Activated CD4-positive, alpha-beta T cell treated with anti-CD3 and anti-CD28 coated beads for 36 hours (primary cell): ENCODE data around the gene PRPS1L1. TPM values are rescaled to one million over a fixed set of nuclear protein-coding genes. Genes with fewer than 3 reads are reported as not detected.

Experiments used
- ATAC-seq: fragments of 200-7000 bp; cut with Tn5 transposase; one replicate; pipeline ENCODE4 v1.10.0; 2021; ENCODE audit warnings: mild to moderate bottlenecking, moderate library complexity
- CTCF ChIA-PET: fragments of 350-600 bp; sonication (Branson Sonifier 250); formaldehyde crosslinking; loops from one replicate; lab custom pipeline; 2021; ENCODE audit warnings: antibody characterized with exemption; lab: Charles Lee
- POLR2A ChIA-PET: fragments of 350-600 bp; sonication (Branson Sonifier 250); formaldehyde crosslinking; loops from one replicate; lab custom pipeline; 2021; ENCODE audit warnings: antibody characterized with exemption, inconsistent platforms; lab: Charles Lee
- DNase-seq: peaks from one replicate; pipeline ENCODE4 v3.0.0-alpha.2; 2020
- H3K27ac Mint-ChIP-seq: one replicate; pipeline ENCODE4 v1.8.0; 2021; ENCODE audit warnings: mixed read lengths
- H3K27me3 Mint-ChIP-seq: one replicate; pipeline ENCODE4 v1.8.0; 2021; ENCODE audit warnings: mixed read lengths
- H3K36me3 Mint-ChIP-seq: one replicate; pipeline ENCODE4 v1.8.0; 2021; ENCODE audit warnings: low read depth, mixed read lengths
- H3K4me1 Mint-ChIP-seq: one replicate; pipeline ENCODE4 v1.8.0; 2021; ENCODE audit warnings: mixed read lengths
- H3K4me3 Mint-ChIP-seq: one replicate; pipeline ENCODE4 v1.8.0; 2021; ENCODE audit warnings: mild to moderate bottlenecking, moderate library complexity, mixed read lengths
- H3K9me3 Mint-ChIP-seq: one replicate; pipeline ENCODE4 v1.8.0; 2021; ENCODE audit warnings: low read depth, mixed read lengths
- intact Hi-C, 2 experiments: fragments of 100-400 bp; cut with DNase I in 1 of 2; cut with micrococcal nuclease in 1 of 2; formaldehyde crosslinking; loops; one replicate each; pipeline versions ENCODE4 v1.14.2 to v1.15.1; 2022 to 2024; cut with DNase I, micrococcal nuclease
- total RNA-seq, 2 experiments: library from RNA; stranded (reverse); gene quantifications; one replicate each; pipeline ENCODE4 v1.2.3, GENCODE V29; 2021

Gene PRPS1L1
- total RNA-seq: not detected

DNA sequence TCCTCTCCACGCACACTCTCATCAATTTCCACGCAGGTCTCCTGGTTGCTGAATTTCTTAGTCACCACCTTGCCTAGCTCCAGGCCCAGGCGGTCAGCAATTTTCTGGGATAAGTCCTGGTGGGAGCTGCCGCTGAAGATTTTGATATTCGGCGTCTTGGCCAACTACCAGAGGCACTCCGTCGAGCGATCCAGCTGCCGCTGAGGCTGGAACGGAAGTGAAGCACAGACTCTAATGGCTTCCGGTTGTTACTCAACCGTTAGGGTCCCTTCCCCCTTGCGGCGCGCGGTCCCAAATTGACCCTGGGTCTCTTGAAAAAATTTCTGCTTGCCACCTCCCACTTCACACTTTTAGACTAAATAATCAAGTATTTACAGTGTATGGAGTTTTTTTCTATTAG, at the start of gene PRPS1L1:
Gene PRPS1L1, minus strand, starts transcription at position 219 of the 400 bp plus-strand sequence.
- DNase-seq (no peak), ATAC-seq (no peak)
- intact Hi-C loops: no loop called here
- ChIA-PET CTCF (interaction anchor here (0.6 kb wide), 1 partner anchor 650 kb away, joined by 3 read pairs; no protein-coding TSS in a partner anchor), POLR2A (no interaction called here)
- Mint-ChIP-seq H3K36me3 (no peaks in the 10 kb centered on the region), H3K4me3 (no peak within 1 kb of the TSS), H3K4me1 (no peaks in the 10 kb centered on the region), H3K27me3 (no peaks in the 10 kb centered on the region), H3K9me3 (no peaks in the 10 kb centered on the region), H3K27ac (no peak within 1 kb of the TSS)

DNA sequence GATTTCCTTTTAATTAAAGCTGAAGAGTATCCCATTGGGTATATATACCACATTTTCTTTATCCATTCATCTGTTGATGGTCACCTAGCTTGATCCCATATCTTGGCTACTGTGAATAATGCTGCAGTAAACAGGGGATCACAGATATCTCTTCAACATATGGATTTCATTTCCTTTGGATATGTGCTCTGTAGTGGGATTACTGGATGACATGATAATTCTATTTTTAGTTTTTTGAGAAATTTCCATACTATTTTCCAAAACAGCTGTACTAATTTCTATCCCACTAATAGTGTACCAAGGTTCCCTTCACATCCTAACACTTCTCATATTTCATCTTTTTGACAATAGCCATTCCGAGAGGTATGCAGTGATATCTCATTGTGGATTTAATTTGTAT, 48.8 kb upstream of the PRPS1L1 start:
- intact Hi-C loops: no loop called here
- Mint-ChIP-seq H3K9me3 (peaks cover 6% of the 10 kb centered on the region), H3K27ac (no peak overlapping the region), H3K4me1 (no peaks in the 10 kb centered on the region), H3K27me3 (peaks cover 9% of the 10 kb centered on the region), H3K36me3 (peaks cover 5% of the 10 kb centered on the region), H3K4me3 (no peak overlapping the region)
- ATAC-seq (no peak), DNase-seq (no peak)
- POLR2A ChIA-PET: no interaction called here
- CTCF ChIA-PET: interaction anchor here (0.5 to 0.9 kb wide), 2 partner anchors 11 to 1718 kb away, joined by 3 to 5 read pairs; no protein-coding TSS in a partner anchor

DNA sequence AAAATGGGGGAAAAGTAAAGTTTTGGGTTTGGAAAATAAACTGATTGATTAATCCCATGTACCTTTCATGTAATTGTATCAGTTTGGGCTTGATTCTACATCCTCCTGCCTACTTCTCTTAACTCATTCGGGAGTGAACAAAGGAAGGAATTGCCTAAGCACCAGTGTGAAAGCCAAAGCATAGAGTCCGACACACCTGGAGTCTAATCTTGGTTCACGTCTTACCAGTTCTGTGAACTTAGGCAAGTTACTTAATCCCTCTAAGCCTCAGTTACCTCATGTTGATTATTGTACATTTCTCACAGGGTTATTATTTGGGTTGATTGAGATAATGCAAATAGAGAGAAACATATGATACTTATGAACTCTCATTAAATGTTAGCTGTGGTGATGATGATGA, 41.1 kb upstream of the PRPS1L1 start:
- Mint-ChIP-seq H3K4me3 (no peak overlapping the region), H3K36me3 (no peaks in the 10 kb centered on the region), H3K9me3 (no peaks in the 10 kb centered on the region), H3K27me3 (no peaks in the 10 kb centered on the region), H3K27ac (no peak overlapping the region), H3K4me1 (no peaks in the 10 kb centered on the region)
- no peak for ATAC-seq
- DNase-seq: no peak
- ChIA-PET POLR2A (no interaction called here), CTCF (no interaction called here)
- intact Hi-C loops: no loop called here

DNA sequence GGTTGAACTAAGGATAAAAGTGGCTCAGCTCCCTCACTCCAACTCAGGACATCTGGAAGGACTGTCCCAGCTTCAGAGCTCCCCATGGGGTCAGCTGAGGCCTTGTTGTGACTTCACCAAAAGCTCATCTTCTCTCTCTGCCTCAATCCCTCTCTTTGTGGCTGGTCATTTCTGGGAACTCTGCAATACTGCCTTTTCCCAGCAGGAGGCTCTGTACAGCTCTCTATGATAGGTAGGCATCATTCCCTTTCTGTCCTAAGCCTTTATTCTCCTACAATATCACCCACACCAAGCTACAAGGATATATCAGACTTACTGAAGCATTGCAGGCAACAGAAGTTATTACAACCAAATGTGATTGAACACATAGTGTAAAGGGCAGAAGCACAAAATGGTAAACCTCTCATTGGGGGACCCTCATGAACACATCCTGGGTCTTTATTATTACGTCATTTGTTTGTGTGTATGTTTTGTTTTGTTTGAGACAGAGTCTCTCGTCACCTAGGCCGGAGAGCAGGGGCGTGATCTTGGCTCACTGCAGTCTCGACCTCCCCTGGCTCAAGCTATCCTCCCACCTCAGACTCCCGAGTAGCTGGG, 36.7 kb upstream of the PRPS1L1 start:
- H3K4me3 Mint-ChIP-seq: no peak overlapping the region
- DNase-seq (peak; percentile 39), ATAC-seq (no peak)
- no peaks in the 10 kb centered on the region for H3K4me1 Mint-ChIP-seq
- ChIA-PET CTCF (interaction anchor here (1.1 to 2.0 kb wide), 7 partner anchors 9 to 479 kb away, joined by 3 to 7 read pairs (median 5); no protein-coding TSS in a partner anchor), POLR2A (no interaction called here)
- H3K36me3 Mint-ChIP-seq: no peaks in the 10 kb centered on the region
- intact Hi-C loops: loop anchor here in 1 of 2 experiments (2.0 kb wide), 1 partner anchor 280 kb away; no protein-coding TSS in a partner anchor
- no peaks in the 10 kb centered on the region for H3K9me3 Mint-ChIP-seq
- H3K27ac Mint-ChIP-seq: no peak overlapping the region
- peaks cover 2% of the 10 kb centered on the region for H3K27me3 Mint-ChIP-seq

DNA sequence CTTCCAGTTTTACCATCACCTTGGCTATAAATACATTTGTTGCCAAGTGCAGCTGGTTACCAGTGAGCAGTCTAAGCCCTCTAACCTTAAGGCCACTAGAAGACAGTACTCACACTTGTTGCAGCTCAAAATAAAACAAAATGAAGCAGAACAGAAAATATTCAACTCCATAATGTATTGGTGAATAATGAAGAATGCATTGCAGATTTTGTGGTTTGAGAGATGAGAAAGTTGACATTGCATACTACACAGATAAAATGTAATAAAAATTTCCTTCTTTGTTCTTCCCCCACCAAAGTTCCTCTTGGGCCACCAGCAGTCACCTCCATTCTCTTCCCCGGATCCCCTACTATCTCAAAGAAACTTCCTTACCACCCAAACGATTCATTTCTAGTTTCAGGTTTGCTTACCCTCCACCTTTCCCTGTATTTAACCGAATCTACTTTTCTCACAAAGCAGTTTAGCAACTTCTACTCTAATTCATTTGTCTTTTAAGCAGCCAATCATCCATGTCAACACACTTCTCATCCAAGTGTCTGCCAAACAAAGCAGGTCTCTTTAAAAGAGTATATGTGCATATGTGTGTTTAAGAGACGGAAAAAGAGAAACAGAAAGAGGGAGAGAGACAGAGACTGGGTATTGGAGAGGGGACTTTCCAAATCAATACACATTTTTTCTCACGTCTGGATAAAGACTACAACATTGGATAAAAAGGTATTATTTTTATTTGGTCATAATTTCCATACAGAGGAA, 35.7 kb upstream of the PRPS1L1 start:
- intact Hi-C loops: no loop called here
- peaks cover 2% of the 10 kb centered on the region for H3K27me3 Mint-ChIP-seq
- ChIA-PET CTCF (interaction anchor here (1.1 to 2.0 kb wide), 3 partner anchors 14 to 293 kb away, joined by 3 to 7 read pairs (median 5); no protein-coding TSS in a partner anchor), POLR2A (no interaction called here)
- DNase-seq: no peak
- ATAC-seq: no peak
- H3K27ac Mint-ChIP-seq: no peak overlapping the region
- no peaks in the 10 kb centered on the region for H3K4me1 Mint-ChIP-seq
- no peaks in the 10 kb centered on the region for H3K36me3 Mint-ChIP-seq
- H3K9me3 Mint-ChIP-seq: no peaks in the 10 kb centered on the region
- no peak overlapping the region for H3K4me3 Mint-ChIP-seq

DNA sequence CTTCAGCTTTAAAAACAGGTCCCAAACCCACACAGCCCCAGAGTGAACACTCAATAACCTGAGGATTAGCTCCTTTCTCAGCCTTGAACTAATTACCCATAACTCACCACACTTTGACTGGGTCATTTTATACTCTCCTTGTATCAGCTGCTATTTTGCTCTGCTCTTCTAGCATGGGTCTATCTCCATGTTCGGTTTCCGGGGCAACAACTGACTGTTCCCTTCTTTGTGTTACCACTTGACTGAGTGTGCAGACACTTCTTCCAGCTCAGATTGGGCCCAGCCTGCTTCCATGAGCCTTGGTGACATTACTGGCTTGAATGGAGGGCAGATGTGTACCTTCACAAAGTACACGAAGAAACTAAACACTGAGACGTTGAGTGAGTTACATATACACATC, 31.5 kb upstream of the PRPS1L1 start:
- Mint-ChIP-seq H3K4me1 (no peaks in the 10 kb centered on the region), H3K9me3 (no peaks in the 10 kb centered on the region), H3K27me3 (peaks cover 9% of the 10 kb centered on the region), H3K4me3 (no peak overlapping the region), H3K27ac (no peak overlapping the region), H3K36me3 (no peaks in the 10 kb centered on the region)
- no peak for ATAC-seq
- intact Hi-C loops: no loop called here
- POLR2A ChIA-PET: no interaction called here
- CTCF ChIA-PET: interaction anchor here (0.6 to 2.0 kb wide), 3 partner anchors 9 to 89 kb away, joined by 3 to 6 read pairs (median 3); no protein-coding TSS in a partner anchor
- no peak for DNase-seq

DNA sequence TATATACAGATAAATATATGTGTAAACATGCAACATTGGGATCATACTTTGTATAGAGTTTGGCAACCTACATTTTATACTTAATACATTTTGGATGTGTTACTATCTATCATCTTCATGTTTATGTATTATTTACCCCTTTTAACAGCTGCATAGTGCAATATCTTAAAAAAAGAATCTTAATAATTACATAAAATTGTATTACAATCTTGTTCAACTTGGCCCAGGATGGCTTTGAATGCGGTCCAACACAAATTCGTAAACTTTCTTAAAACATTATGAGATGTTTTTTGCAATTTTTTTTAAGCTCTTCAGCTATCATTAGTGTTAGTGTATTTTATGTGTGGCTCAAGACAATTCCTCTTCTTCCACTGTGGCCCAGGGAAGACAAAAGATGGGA, 26.3 kb upstream of the PRPS1L1 start:
- ChIA-PET CTCF (no interaction called here), POLR2A (no interaction called here)
- H3K4me3 Mint-ChIP-seq: no peak overlapping the region
- no peaks in the 10 kb centered on the region for H3K4me1 Mint-ChIP-seq
- no peaks in the 10 kb centered on the region for H3K9me3 Mint-ChIP-seq
- no peaks in the 10 kb centered on the region for H3K36me3 Mint-ChIP-seq
- ATAC-seq (no peak), DNase-seq (no peak)
- intact Hi-C loops: no loop called here
- no peak overlapping the region for H3K27ac Mint-ChIP-seq
- peaks cover 8% of the 10 kb centered on the region for H3K27me3 Mint-ChIP-seq

DNA sequence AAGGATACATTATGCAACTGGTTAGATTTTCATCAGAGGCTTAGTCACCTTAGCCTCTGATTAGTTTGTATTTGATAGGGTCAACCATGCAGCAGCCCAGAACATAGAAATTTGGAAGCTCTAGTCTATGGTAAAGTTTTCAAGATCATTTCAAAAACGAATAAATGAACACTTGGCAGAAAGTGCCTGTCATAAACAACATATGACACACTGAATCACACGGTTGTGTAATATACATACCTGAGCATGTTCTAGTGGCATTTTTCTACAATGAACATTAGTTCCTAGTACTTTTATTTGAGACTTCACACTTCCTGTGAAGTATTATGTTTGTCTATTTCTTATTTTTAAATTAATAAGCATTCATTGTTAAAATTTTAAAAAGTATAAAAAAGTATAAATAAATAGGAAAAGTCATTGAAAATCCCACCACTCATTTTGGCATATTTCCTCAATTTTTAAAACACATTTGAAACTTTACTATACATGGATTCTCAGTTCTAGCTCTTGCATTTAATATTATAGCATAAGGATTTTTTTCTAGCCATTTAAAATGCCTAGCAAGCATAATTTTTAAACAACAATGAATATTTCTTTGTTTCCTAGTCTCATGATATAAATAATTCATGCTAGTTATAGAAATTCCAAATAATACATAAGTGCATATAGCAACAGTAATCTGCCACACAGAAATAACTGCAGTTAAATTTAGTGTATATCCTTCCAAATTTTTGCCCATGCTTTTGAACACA, 25.7 kb upstream of the PRPS1L1 start:
- no peaks in the 10 kb centered on the region for H3K4me1 Mint-ChIP-seq
- no peaks in the 10 kb centered on the region for H3K9me3 Mint-ChIP-seq
- ATAC-seq (no peak), DNase-seq (no peak)
- no peak overlapping the region for H3K27ac Mint-ChIP-seq
- intact Hi-C loops: no loop called here
- peaks cover 8% of the 10 kb centered on the region for H3K27me3 Mint-ChIP-seq
- ChIA-PET CTCF (no interaction called here), POLR2A (no interaction called here)
- H3K4me3 Mint-ChIP-seq: no peak overlapping the region
- H3K36me3 Mint-ChIP-seq: no peaks in the 10 kb centered on the region

DNA sequence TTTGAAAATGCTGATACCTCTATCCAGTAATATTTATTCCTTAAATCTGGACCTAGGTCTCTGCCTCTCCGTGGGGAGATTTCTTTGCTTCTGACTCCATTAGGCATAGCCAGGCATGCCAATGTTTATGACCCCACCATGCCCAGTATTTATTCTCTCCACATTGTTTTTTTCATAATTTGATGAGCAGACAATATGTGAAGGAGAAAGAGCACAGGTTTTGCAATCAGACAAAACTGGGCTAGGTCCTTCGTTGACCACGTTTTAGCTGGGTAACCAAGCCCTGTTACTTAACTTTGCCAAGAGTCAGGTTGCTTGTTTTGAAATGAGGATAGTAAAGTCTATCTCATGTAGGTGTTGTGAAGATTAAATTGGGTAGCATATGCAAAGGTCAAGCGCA, 21.6 kb upstream of the PRPS1L1 start:
- POLR2A ChIA-PET: no interaction called here
- Mint-ChIP-seq H3K9me3 (no peaks in the 10 kb centered on the region), H3K27me3 (peaks cover 2% of the 10 kb centered on the region), H3K27ac (no peak overlapping the region), H3K36me3 (no peaks in the 10 kb centered on the region), H3K4me3 (no peak overlapping the region), H3K4me1 (no peaks in the 10 kb centered on the region)
- DNase-seq (no peak), ATAC-seq (no peak)
- intact Hi-C loops: no loop called here
- CTCF ChIA-PET: interaction anchor here (1.5 kb wide), 2 partner anchors 10 to 15 kb away, joined by 5 to 6 read pairs; no protein-coding TSS in a partner anchor

DNA sequence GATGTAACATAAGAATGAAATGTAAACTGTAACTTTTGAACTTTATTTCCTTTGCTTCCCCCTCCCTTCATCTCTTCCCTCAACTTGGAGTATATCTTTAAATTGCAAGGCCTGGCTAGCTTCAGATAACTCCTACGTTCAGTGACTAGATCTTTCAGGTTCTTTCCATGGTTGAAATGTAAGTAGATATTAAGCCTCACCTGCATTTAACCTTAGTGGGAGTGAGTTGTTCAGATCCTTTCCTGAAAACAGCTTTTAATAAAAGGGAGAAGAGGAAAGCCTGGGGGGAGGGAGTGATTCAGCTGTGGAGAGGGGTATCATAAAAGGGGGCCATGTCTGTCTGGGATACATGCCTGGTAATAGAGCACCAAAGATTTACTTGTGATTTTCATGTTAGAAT, 19.0 kb upstream of the PRPS1L1 start:
- ATAC-seq (no peak), DNase-seq (no peak)
- ChIA-PET POLR2A (no interaction called here), CTCF (interaction anchor here (0.9 kb wide), 1 partner anchor 340 kb away, joined by 3 read pairs; no protein-coding TSS in a partner anchor)
- H3K4me1 Mint-ChIP-seq: no peaks in the 10 kb centered on the region
- H3K36me3 Mint-ChIP-seq: no peaks in the 10 kb centered on the region
- intact Hi-C loops: no loop called here
- H3K4me3 Mint-ChIP-seq: no peak overlapping the region
- H3K27ac Mint-ChIP-seq: no peak overlapping the region
- peaks cover 2% of the 10 kb centered on the region for H3K27me3 Mint-ChIP-seq
- H3K9me3 Mint-ChIP-seq: no peaks in the 10 kb centered on the region

DNA sequence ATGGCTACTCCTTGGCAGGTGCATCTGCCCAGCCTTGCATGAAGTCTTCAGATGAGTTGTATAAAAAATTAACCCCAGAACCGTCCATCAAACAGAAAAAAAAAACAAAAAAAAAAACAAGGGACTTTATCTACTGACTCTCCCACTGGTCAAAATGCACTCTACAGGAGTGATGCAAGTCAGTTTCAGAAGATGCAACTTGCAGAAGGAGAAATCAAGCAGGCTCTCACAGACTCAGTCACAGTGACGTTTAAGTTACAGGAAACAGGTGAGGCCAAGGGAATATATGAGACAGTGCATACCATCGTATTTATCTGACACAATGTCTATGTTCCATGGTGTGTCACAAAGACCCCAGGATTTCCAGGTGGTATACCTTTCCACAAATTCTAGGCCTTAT, 17.5 kb upstream of the PRPS1L1 start:
- Mint-ChIP-seq H3K4me1 (no peaks in the 10 kb centered on the region), H3K36me3 (no peaks in the 10 kb centered on the region), H3K4me3 (no peak overlapping the region), H3K27me3 (no peaks in the 10 kb centered on the region), H3K27ac (no peak overlapping the region), H3K9me3 (no peaks in the 10 kb centered on the region)
- ATAC-seq: no peak
- ChIA-PET POLR2A (no interaction called here), CTCF (interaction anchor here (0.9 kb wide), 1 partner anchor 19 kb away, joined by 3 read pairs; no protein-coding TSS in a partner anchor)
- intact Hi-C loops: no loop called here
- DNase-seq: no peak
